DMS79 treated with DMSO at 0.1 percent for 48 hours (cell line): ENCODE data around the gene PKP3.
A peak's percentile ranks its signal among the peaks of the same experiment; 100 is the strongest.

Experiments
- DNase-seq: peaks from one replicate; lab custom pipeline; 2025; lab: John Stamatoyannopoulos, UW

Gene PKP3

GRCh38 chr11:446891-447290 lies 52.9 kb downstream of the PKP3 start:
- peak; percentile 2 for DNase-seq

- peak; percentile 51 for DNase-seq
These were observed 54.1 kb downstream of the PKP3 start for GRCh38 chr11:447923-448731.

GRCh38 chr11:449889-450808 lies 56.1 kb downstream of the PKP3 start, which contains the start of gene PTDSS2:
Gene PTDSS2 (plus strand): TSS chr11:450279. CDS start chr11:450456, 177 bp downstream.
- peak; percentile 74 for DNase-seq

- DNase-seq, result peak; percentile 13
These were observed 56.9 kb downstream of the PKP3 start for GRCh38 chr11:450809-451451.

- no peak for DNase-seq
These were observed 57.7 kb downstream of the PKP3 start for GRCh38 chr11:451738-452137.

GRCh38 chr11:452203-452744 lies 58.3 kb downstream of the PKP3 start:
- no peak for DNase-seq

GRCh38 chr11:452916-453527 lies 59.0 kb downstream of the PKP3 start:
- DNase-seq, result no peak

- DNase-seq, result no peak
These were observed 59.6 kb downstream of the PKP3 start for GRCh38 chr11:453564-453963.

- no peak for DNase-seq
These were observed 60.0 kb downstream of the PKP3 start for GRCh38 chr11:454043-454442.
